GM23248 (cell line): Measurements from ENCODE around the gene PPP1R9B.

Source experiments
- EZH2 ChIP-seq: fragments of 200-600 bp; sonication (generic); IDR thresholded peaks from 2 replicates; pipeline ENCODE4 v1.6.1; 2018; ENCODE audit warnings: antibody characterized with exemption, mild to moderate bottlenecking; ENCODE audit not compliant: insufficient read depth, poor library complexity, severe bottlenecking
- EZH2phosphoT487 ChIP-seq: fragments of 200-600 bp; sonication (generic); IDR thresholded peaks from 2 replicates; pipeline ENCODE4 v1.6.1; 2018; ENCODE audit warnings: antibody characterized with exemption, moderate library complexity, mild to moderate bottlenecking, low read depth; ENCODE audit not compliant: insufficient read depth

GRCh38 chr17:50135316-50136095 lies 15.0 kb downstream of the PPP1R9B start:
- no peak for TF ChIP-seq EZH2
- no peak for TF ChIP-seq EZH2phosphoT487
